Panc1 (cell line): ENCODE data around the gene SLC22A16. TPM values are rescaled to one million over a fixed set of nuclear protein-coding genes. Genes with fewer than 3 reads are reported as not detected.

Source experiments
- ATAC-seq: fragments of 200-7000 bp; cut with Tn5 transposase; 2 replicates; pipeline ENCODE4 v1.9.1; 2020; ENCODE audit warnings: mild to moderate bottlenecking, moderate library complexity
- BruUV-seq: library from RNA; stranded (reverse); fragments of 400-500 nt; replicated peaks from 2 replicates; lab custom pipeline; 2021; lab: Mats Ljungman, UMichigan
- CTCF ChIA-PET: fragments of 300-600 bp; sonication (Branson Sonifier 250); formaldehyde crosslinking; loops from one replicate; lab custom pipeline; 2022; ENCODE audit warnings: antibody characterized with exemption; lab: Charles Lee
- POLR2A ChIA-PET: fragments of 300-600 bp; sonication (Branson Sonifier 250); formaldehyde crosslinking; loops from one replicate; lab custom pipeline; 2022; ENCODE audit warnings: antibody characterized with exemption; lab: Charles Lee
- DNase-seq: peaks from one replicate; pipeline ENCODE4 v3.0.0-alpha.2; 2010; ENCODE audit warnings: low read depth, low spot score
- H3K27ac ChIP-seq: 2 replicates; pipeline ENCODE4 v1.5.1; 2011; ENCODE audit warnings: mild to moderate bottlenecking, low read length, inconsistent platforms
- H3K27me3 ChIP-seq: fragments of 200-500 bp; sonication (Bioruptor generic); 2 replicates; pipeline ENCODE4 v1.6.0; 2014; ENCODE audit warnings: low read length, inconsistent platforms; ENCODE audit not compliant: control insufficient read depth, insufficient read depth
- H3K36me3 ChIP-seq: fragments of 200-500 bp; sonication (Bioruptor generic); 2 replicates; pipeline ENCODE4 v1.5.1; 2014; ENCODE audit warnings: inconsistent platforms, mild to moderate bottlenecking, low read length, moderate library complexity; ENCODE audit not compliant: control insufficient read depth, insufficient read depth
- H3K4me1 ChIP-seq: 2 replicates; pipeline ENCODE4 v1.5.1; 2011; ENCODE audit warnings: inconsistent platforms, mild to moderate bottlenecking, low read length, moderate library complexity; ENCODE audit not compliant: control insufficient read depth, insufficient read depth
- H3K4me3 ChIP-seq, 2 experiments: 2 replicates each; pipeline ENCODE4 v1.5.1; 2011 to 2012; ENCODE audit warnings: low read depth in 2 of 2, low read length in 2 of 2, mild to moderate bottlenecking in 2 of 2, inconsistent platforms in 1 of 2, moderate library complexity in 1 of 2
- H3K9me3 ChIP-seq: fragments of 200-500 bp; sonication (Bioruptor generic); 2 replicates; pipeline ENCODE4 v1.5.1; 2014; ENCODE audit warnings: low read depth, mild to moderate bottlenecking, inconsistent platforms, low read length, moderate library complexity; ENCODE audit not compliant: control insufficient read depth, insufficient read depth
- POLR2AphosphoS5 ChIP-seq: IDR thresholded peaks from 2 replicates; pipeline ENCODE4 v1.6.1; 2012; ENCODE audit warnings: mild to moderate bottlenecking, low read depth, low read length, moderate library complexity
- SIN3A ChIP-seq: IDR thresholded peaks from 2 replicates; pipeline ENCODE4 v1.6.1; 2012; ENCODE audit warnings: low read depth, mild to moderate bottlenecking, low read length, moderate library complexity, borderline replicate concordance; ENCODE audit not compliant: insufficient read depth
- TCF7L2 ChIP-seq: IDR thresholded peaks from 2 replicates; pipeline ENCODE4 v1.6.1; 2011; ENCODE audit warnings: mild to moderate bottlenecking, low read depth, low read length, inconsistent platforms
- in situ Hi-C: cut with HindIII; loops from 2 replicates; pipeline ENCODE4 v1.10.0; 2016; ENCODE audit warnings: low sequenced_read_pairs, low pct_unique_long_range_greater_than_20kb
- intact Hi-C: fragments of 100-400 bp; cut with micrococcal nuclease; formaldehyde crosslinking; loops from one replicate; pipeline ENCODE4 v1.10.0; 2022; ENCODE audit not compliant: unreplicated experiment
- total RNA-seq: library from RNA; stranded (reverse); gene quantifications from one replicate; pipeline ENCODE4 v1.2.1, GENCODE V29; 2021; ENCODE audit not compliant: unreplicated experiment
- TF ChIP-seq, protein P1 (sequence below): fragments of 450-650 bp; IDR thresholded peaks from 2 replicates; pipeline ENCODE4 v1.5.1; 2017; ENCODE audit warnings: mild to moderate bottlenecking
- TF ChIP-seq, protein P2 (sequence below), 2 experiments: IDR thresholded peaks; 2 replicates each; pipeline ENCODE4 v1.6.1; 2011 to 2012; ENCODE audit warnings: low read depth in 2 of 2, control low read depth in 1 of 2, low read length in 1 of 2, mild to moderate bottlenecking in 1 of 2, moderate library complexity in 1 of 2; ENCODE audit not compliant: insufficient read depth in 1 of 2

The SLC22A16 gene
- total RNA-seq, 1 experiment from 2014 or later = not detected

DNA sequence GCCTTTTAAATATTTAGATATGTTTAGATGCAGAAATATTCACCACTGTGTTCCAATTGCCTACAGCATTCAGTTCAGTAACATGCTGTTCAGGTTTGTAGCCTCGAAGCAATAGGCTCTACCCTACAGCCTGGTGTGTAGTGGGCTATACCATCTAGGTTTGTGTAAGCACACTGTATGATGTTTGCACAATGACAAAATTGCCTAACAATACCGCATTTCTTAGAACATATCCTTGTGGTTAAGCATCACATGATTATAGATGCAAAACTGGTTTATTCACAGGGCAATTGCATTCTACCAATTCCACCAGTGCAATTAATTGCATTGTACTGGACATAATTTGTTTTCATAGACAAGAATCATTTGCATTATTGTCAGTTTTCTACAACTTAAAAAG is 7.9 kb upstream of the SLC22A16 start:
- ATAC-seq (no peak), DNase-seq (no peak)
- Histone ChIP-seq H3K4me3 (no peak overlapping the region), H3K9me3 (no peaks in the 10 kb centered on the region), H3K27me3 (no peaks in the 10 kb centered on the region), H3K4me1 (no peaks in the 10 kb centered on the region), H3K27ac (no peak overlapping the region), H3K36me3 (no peaks in the 10 kb centered on the region)
- in situ Hi-C loops (no loop called here), intact Hi-C loops (no loop called here)
- TF ChIP-seq SIN3A = no peak
- TF ChIP-seq TCF7L2 = no peak
- TF ChIP-seq POLR2AphosphoS5 = no peak
- TF ChIP-seq, protein P1, sequence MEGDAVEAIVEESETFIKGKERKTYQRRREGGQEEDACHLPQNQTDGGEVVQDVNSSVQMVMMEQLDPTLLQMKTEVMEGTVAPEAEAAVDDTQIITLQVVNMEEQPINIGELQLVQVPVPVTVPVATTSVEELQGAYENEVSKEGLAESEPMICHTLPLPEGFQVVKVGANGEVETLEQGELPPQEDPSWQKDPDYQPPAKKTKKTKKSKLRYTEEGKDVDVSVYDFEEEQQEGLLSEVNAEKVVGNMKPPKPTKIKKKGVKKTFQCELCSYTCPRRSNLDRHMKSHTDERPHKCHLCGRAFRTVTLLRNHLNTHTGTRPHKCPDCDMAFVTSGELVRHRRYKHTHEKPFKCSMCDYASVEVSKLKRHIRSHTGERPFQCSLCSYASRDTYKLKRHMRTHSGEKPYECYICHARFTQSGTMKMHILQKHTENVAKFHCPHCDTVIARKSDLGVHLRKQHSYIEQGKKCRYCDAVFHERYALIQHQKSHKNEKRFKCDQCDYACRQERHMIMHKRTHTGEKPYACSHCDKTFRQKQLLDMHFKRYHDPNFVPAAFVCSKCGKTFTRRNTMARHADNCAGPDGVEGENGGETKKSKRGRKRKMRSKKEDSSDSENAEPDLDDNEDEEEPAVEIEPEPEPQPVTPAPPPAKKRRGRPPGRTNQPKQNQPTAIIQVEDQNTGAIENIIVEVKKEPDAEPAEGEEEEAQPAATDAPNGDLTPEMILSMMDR = no peak
- TF ChIP-seq, protein P2, sequence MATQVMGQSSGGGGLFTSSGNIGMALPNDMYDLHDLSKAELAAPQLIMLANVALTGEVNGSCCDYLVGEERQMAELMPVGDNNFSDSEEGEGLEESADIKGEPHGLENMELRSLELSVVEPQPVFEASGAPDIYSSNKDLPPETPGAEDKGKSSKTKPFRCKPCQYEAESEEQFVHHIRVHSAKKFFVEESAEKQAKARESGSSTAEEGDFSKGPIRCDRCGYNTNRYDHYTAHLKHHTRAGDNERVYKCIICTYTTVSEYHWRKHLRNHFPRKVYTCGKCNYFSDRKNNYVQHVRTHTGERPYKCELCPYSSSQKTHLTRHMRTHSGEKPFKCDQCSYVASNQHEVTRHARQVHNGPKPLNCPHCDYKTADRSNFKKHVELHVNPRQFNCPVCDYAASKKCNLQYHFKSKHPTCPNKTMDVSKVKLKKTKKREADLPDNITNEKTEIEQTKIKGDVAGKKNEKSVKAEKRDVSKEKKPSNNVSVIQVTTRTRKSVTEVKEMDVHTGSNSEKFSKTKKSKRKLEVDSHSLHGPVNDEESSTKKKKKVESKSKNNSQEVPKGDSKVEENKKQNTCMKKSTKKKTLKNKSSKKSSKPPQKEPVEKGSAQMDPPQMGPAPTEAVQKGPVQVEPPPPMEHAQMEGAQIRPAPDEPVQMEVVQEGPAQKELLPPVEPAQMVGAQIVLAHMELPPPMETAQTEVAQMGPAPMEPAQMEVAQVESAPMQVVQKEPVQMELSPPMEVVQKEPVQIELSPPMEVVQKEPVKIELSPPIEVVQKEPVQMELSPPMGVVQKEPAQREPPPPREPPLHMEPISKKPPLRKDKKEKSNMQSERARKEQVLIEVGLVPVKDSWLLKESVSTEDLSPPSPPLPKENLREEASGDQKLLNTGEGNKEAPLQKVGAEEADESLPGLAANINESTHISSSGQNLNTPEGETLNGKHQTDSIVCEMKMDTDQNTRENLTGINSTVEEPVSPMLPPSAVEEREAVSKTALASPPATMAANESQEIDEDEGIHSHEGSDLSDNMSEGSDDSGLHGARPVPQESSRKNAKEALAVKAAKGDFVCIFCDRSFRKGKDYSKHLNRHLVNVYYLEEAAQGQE (IDR thresholded peaks at IDR 0.05; ENCODE audit: insufficient read depth in 1 of 2, low read depth in 2 of 2, low read length in 1 of 2) = no peak
- no TSS peak for BruUV-seq
- CTCF ChIA-PET = interaction anchor here (0.6 to 0.7 kb wide), 4 partner anchors 53 to 475 kb away, joined by 3 to 4 read pairs (median 4); no protein-coding TSS in a partner anchor
- POLR2A ChIA-PET = interaction anchor here (0.7 kb wide), 1 partner anchor 445 kb away, joined by 3 read pairs; no protein-coding TSS in a partner anchor

DNA sequence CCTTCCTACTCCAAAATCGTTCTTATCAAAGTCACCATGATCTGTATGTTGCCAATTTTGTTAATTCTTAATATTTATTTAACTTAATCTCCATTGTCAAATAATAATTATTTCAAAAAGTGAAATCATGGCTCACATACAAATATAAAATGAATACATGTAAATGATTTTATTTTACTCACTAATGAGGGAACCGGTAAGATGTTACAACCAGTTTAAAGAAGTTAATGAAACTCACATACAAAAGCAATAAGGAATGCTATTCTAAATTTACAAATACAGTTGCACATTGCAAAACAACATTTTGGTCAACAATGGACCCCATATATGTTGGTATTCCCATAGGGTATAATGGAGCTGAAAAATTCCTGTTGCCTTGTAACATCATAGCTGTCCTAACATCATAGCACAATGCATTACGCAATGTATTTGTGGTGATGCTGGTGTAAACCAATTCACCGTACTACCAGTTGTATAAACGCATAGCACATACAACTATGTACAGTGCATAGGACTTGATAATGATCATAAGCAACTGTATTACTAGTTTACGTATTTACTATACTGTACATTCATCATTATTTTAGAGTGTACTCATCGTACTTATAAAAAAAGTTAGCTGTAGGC is 6.5 kb upstream of the SLC22A16 start:
- H3K4me1 ChIP-seq = no peaks in the 10 kb centered on the region
- in situ Hi-C loops = no loop called here
- intact Hi-C loops = no loop called here
- H3K4me3 ChIP-seq = no peak overlapping the region
- H3K27me3 ChIP-seq = no peaks in the 10 kb centered on the region
- H3K9me3 ChIP-seq = no peaks in the 10 kb centered on the region
- ChIA-PET CTCF (no interaction called here), POLR2A (interaction anchor here (0.5 kb wide), 1 partner anchor 393 kb away, joined by 3 read pairs; no protein-coding TSS in a partner anchor)
- no peak overlapping the region for H3K27ac ChIP-seq
- no TSS peak for BruUV-seq
- TF ChIP-seq SIN3A (no peak), POLR2AphosphoS5 (no peak), TCF7L2 (no peak)
- TF ChIP-seq, protein P1 = no peak
- TF ChIP-seq, protein P2 (IDR thresholded peaks at IDR 0.05; ENCODE audit: insufficient read depth in 1 of 2, low read depth in 2 of 2, low read length in 1 of 2) = no peak
- H3K36me3 ChIP-seq = no peaks in the 10 kb centered on the region
- DNase-seq = no peak
- peak; percentile 24; the same call in 1 of the 2 replicates for ATAC-seq
